OCI-LY3 (cell line): Measurements from ENCODE around the gene SUPT3H.

Experiments
- EZH2phosphoT487 ChIP-seq: fragments of 200-600 bp; shearing (Covaris generic); IDR thresholded peaks from 2 replicates; pipeline ENCODE4 v1.6.1; 2018; ENCODE audit warnings: antibody characterized with exemption, mixed run types, low read depth
- TF ChIP-seq, protein P1 (sequence below): fragments of 200-600, 300-600 bp; sonication (generic); IDR thresholded peaks from 2 replicates; pipeline ENCODE4 v1.5.1; 2014; ENCODE audit warnings: antibody characterized with exemption, low read length, low read depth

DNA sequence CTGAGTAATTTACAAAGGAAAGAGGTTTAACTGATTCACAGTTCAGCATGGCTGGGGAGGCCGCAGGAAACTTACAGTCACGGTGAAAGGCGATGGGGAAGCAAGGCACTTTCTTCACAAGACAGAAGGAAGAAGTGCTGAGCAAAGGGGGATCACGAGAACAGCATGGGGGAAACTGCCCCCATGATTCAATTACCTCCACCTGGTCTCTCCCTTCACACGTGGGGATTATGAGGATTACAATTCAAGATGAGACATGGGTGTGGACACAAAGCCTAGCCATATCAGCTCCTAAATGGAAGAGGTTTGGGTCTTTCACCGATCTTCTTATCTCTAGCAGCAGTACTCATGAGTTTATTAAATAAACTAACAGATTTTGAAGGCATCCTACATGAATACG, 202.5 kb downstream of the SUPT3H start:
- TF ChIP-seq, protein P1, sequence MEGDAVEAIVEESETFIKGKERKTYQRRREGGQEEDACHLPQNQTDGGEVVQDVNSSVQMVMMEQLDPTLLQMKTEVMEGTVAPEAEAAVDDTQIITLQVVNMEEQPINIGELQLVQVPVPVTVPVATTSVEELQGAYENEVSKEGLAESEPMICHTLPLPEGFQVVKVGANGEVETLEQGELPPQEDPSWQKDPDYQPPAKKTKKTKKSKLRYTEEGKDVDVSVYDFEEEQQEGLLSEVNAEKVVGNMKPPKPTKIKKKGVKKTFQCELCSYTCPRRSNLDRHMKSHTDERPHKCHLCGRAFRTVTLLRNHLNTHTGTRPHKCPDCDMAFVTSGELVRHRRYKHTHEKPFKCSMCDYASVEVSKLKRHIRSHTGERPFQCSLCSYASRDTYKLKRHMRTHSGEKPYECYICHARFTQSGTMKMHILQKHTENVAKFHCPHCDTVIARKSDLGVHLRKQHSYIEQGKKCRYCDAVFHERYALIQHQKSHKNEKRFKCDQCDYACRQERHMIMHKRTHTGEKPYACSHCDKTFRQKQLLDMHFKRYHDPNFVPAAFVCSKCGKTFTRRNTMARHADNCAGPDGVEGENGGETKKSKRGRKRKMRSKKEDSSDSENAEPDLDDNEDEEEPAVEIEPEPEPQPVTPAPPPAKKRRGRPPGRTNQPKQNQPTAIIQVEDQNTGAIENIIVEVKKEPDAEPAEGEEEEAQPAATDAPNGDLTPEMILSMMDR, result no peak
- TF ChIP-seq EZH2phosphoT487, result no peak
